Activated gamma-delta T cell treated with Interleukin-2 at 50 U/mL for 16 hours (primary cell): ENCODE measurements around the gene DENND6A.
"Not testable (repeated sequence)": the region's sequence is repeated elsewhere in the genome, so short reads cannot be mapped to it uniquely, and the experiment has no call there.

Experiments used
- DNase-seq: peaks from one replicate; pipeline ENCODE4 v3.0.0-alpha.2; 2020

DENND6A gene

GRCh38 chr3:57692396-57693147 is at the start of gene DENND6A:
DENND6A (minus strand) TSS chr3:57693077; CDS start chr3:57693018, 59 bp downstream.
- peak; percentile 97 for DNase-seq

GRCh38 chr3:57740027-57740426 is 47.1 kb upstream of the DENND6A start:
- no peak for DNase-seq

- DNase-seq = no peak
Observed at GRCh38 chr3:57738391-57738790, 45.5 kb upstream of the DENND6A start.

- no peak for DNase-seq
Observed at GRCh38 chr3:57737840-57738239, 45.0 kb upstream of the DENND6A start.

GRCh38 chr3:57735405-57735804 is 42.5 kb upstream of the DENND6A start:
- DNase-seq = no peak

GRCh38 chr3:57733790-57734189 is 40.9 kb upstream of the DENND6A start:
- no peak for DNase-seq

GRCh38 chr3:57731311-57731710 is 38.4 kb upstream of the DENND6A start:
- DNase-seq = no peak

- no peak for DNase-seq
Observed at GRCh38 chr3:57730682-57731081, 37.8 kb upstream of the DENND6A start.

GRCh38 chr3:57729334-57730045 is 36.6 kb upstream of the DENND6A start:
- DNase-seq = no peak

GRCh38 chr3:57727106-57727505 is 34.2 kb upstream of the DENND6A start:
- DNase-seq = no peak

GRCh38 chr3:57726397-57726796 is 33.5 kb upstream of the DENND6A start:
- DNase-seq = no peak

GRCh38 chr3:57718118-57718517 is 25.2 kb upstream of the DENND6A start:
- DNase-seq = no peak

- no peak for DNase-seq
Observed at GRCh38 chr3:57717205-57717868, 24.5 kb upstream of the DENND6A start.

GRCh38 chr3:57715686-57716085 is 22.8 kb upstream of the DENND6A start:
- no peak for DNase-seq

GRCh38 chr3:57709559-57709958 is 16.7 kb upstream of the DENND6A start:
- DNase-seq = no peak

GRCh38 chr3:57709031-57709430 is 16.2 kb upstream of the DENND6A start:
- no peak for DNase-seq

- DNase-seq = no peak
Observed at GRCh38 chr3:57706462-57706861, 13.6 kb upstream of the DENND6A start.

- DNase-seq = not testable (repeated sequence)
Observed at GRCh38 chr3:57705351-57705750, 12.5 kb upstream of the DENND6A start.

GRCh38 chr3:57701781-57702180 is 8.9 kb upstream of the DENND6A start:
- no peak for DNase-seq

- DNase-seq = no peak
Observed at GRCh38 chr3:57700737-57701136, 7.9 kb upstream of the DENND6A start.

GRCh38 chr3:57699591-57699990 is 6.7 kb upstream of the DENND6A start:
- DNase-seq = no peak

- DNase-seq = no peak
Observed at GRCh38 chr3:57696801-57697321, 4.0 kb upstream of the DENND6A start.

GRCh38 chr3:57694146-57694545 is 1.3 kb upstream of the DENND6A start:
- no peak for DNase-seq

- not testable (repeated sequence) for DNase-seq
Observed at GRCh38 chr3:57692133-57692395, 813 bp downstream of the DENND6A start.
